H1 (cell line): Measurements from ENCODE around the gene IGLON5. TPM values are rescaled to one million over a fixed set of nuclear protein-coding genes. Genes with fewer than 3 reads are reported as not detected.

Source experiments
- SIN3A ChIP-seq, 2 experiments: IDR thresholded peaks in 1 of 2; conservative IDR thresholded peaks in 1 of 2; 2 replicates each; pipeline ENCODE4 v1.6.1; 2011 to 2012; ENCODE audit warnings: low read length in 2 of 2, improper control_type of control experiment in 1 of 2, low read depth in 1 of 2, mild to moderate bottlenecking in 1 of 2
- TAF1 ChIP-seq: IDR thresholded peaks from 2 replicates; pipeline ENCODE4 v1.6.1; 2011; ENCODE audit warnings: mild to moderate bottlenecking, low read depth, low read length
- polyA plus RNA-seq, 7 experiments: library from polyadenylated mRNA; depleted of rRNA in 3 of 7; stranded (reverse) in 5 of 7; unstranded in 2 of 7; fragments of >200 nt in 5 of 7; fragments of 200-250 nt in 2 of 7; gene quantifications; 1 replicate in 5 of 7; 2 replicates in 1 of 7; 4 replicates in 1 of 7; pipeline versions ENCODE4 v1.2.1 to v1.2.3, GENCODE V29; 2011 to 2013; ENCODE audit warnings: missing spikeins in 2 of 7, mixed read lengths in 2 of 7
- total RNA-seq: library from RNA; stranded (reverse); fragmentation: NEBNext Ultra II Directional; extraction: Animal tissue kit (Norgen Biotek cat#: 25700); gene quantifications from 2 replicates; pipeline ENCODE4 v1.2.1, GENCODE V29; 2021

IGLON5 gene
- total and polyA plus RNA-seq, 2 of the 8 experiments (the other 6 are each of a cell fraction or from before 2014, with no cell fraction given), result 31.8 to 34.6 TPM

DNA sequence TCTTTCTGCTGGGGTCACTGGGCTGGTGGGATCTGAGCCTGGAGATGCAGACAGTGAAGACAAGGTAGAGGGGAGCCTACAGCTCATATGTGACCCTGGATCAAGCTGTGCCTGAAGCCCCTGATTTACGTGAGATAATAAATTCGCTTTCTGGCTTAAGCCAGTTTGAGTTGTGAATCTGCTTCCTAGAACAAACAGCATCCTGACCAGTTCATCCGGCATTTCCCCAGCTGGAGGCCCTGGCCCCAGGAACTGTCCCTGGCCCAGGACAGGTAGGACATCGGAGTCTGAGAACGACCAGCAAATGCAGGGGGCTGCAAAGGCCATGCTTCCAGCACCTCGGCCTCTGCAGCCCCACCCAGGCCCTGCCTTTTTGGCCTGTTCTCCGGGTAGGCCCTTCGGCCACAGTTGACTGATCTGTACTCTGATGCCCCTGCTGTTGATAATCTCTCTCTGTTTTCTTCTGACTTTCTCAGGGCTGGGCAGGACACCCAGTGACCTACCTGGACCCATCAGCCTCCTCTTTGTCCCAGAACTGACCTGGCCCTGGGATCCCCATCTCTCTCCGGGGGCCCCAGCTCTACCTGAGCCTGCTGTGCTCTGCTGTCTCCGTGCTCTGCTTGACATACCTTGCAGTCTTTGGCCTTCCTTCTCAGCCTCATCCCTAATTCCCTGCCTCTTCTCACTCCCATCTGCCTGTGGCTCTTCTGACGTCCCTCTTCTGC lies 40.0 kb downstream of the IGLON5 start (continued):
- TF ChIP-seq SIN3A (conservative IDR thresholded peaks at IDR 0.05 in 1 of 2, IDR thresholded peaks at IDR 0.05 in 1 of 2; ENCODE audit: low read depth in 1 of 2, low read length in 2 of 2), result no peak
- TF ChIP-seq TAF1, result no peak
